Stimulated activated CD4-positive, alpha-beta T cell treated with anti-CD3 and anti-CD28 coated beads, Interleukin-12 subunit alpha, Interleukin-12 subunit beta, amount 100 ng/mL, for 24 hours (primary cell): ENCODE measurements around the gene NUDT13.
A peak's percentile ranks its signal among the peaks of the same experiment; 100 is the strongest.
"Not testable (repeated sequence)": the region's sequence is repeated elsewhere in the genome, so short reads cannot be mapped to it uniquely, and the experiment has no call there.

Source experiments
- DNase-seq, 2 experiments: peaks; one replicate each; pipeline ENCODE4 v3.0.0-alpha.2; 2020; ENCODE audit warnings: low read depth in 2 of 2

The NUDT13 gene

GRCh38 chr10:73099141-73099540 lies 11.1 kb upstream of the NUDT13 start:
- DNase-seq = no peak

- no peak for DNase-seq
Measured at GRCh38 chr10:73106301-73106700, 4.0 kb upstream of the NUDT13 start.

- DNase-seq = not testable (repeated sequence)
Measured at GRCh38 chr10:73109248-73109652, 1.0 kb upstream of the NUDT13 start.

- DNase-seq = not testable (repeated sequence)
Measured at GRCh38 chr10:73112032-73112431, 1.8 kb downstream of the NUDT13 start.

GRCh38 chr10:73113551-73113950 lies 3.3 kb downstream of the NUDT13 start:
- no peak for DNase-seq

GRCh38 chr10:73116017-73116416 lies 5.8 kb downstream of the NUDT13 start:
- no peak for DNase-seq

- no peak for DNase-seq
Measured at GRCh38 chr10:73117976-73118743, 7.9 kb downstream of the NUDT13 start.

GRCh38 chr10:73119457-73119856 lies 9.2 kb downstream of the NUDT13 start:
- DNase-seq = no peak

- no peak for DNase-seq
Measured at GRCh38 chr10:73119952-73120351, 9.7 kb downstream of the NUDT13 start.

GRCh38 chr10:73126343-73126742 lies 16.1 kb downstream of the NUDT13 start:
- DNase-seq = no peak

- no peak for DNase-seq
Measured at GRCh38 chr10:73131301-73131700, 21.0 kb downstream of the NUDT13 start.

GRCh38 chr10:73131913-73132686 lies 21.8 kb downstream of the NUDT13 start:
- DNase-seq = no peak

GRCh38 chr10:73134727-73135126 lies 24.5 kb downstream of the NUDT13 start:
- no peak for DNase-seq

- DNase-seq = no peak
Measured at GRCh38 chr10:73136627-73137026, 26.4 kb downstream of the NUDT13 start.

- no peak for DNase-seq
Measured at GRCh38 chr10:73139251-73139650, 29.0 kb downstream of the NUDT13 start.

- DNase-seq = no peak
Measured at GRCh38 chr10:73141603-73142002, 31.3 kb downstream of the NUDT13 start.

- DNase-seq = not testable (repeated sequence)
Measured at GRCh38 chr10:73150633-73151413, 40.6 kb downstream of the NUDT13 start.

- DNase-seq = no peak
Measured at GRCh38 chr10:73152009-73152408, 41.8 kb downstream of the NUDT13 start.

GRCh38 chr10:73156054-73156453 lies 45.8 kb downstream of the NUDT13 start:
- DNase-seq = no peak

- DNase-seq = peak in 1 of 2 experiments; percentile 42
Measured at GRCh38 chr10:73159038-73159648, 48.9 kb downstream of the NUDT13 start.

- no peak for DNase-seq
Measured at GRCh38 chr10:73161079-73161478, 50.8 kb downstream of the NUDT13 start.

- DNase-seq = no peak
Measured at GRCh38 chr10:73161662-73162061, 51.4 kb downstream of the NUDT13 start.
